Thyroid gland (tissue), 4 donors: ENCODE data around the gene ABHD1. TPM values are rescaled to one million over a fixed set of nuclear protein-coding genes. Genes with fewer than 3 reads are reported as not detected.

Experiments
- DNase-seq, 2 donors: peaks; one replicate each; pipeline ENCODE4 v3.0.0-alpha.2; 2019
- H3K27ac ChIP-seq, 3 donors: fragments of 200-600 bp; sonication (generic); 1 replicate in 2 of 3; 2 replicates in 1 of 3; pipeline ENCODE4 v1.5.1; 2016 to 2019; ENCODE audit warnings: mild to moderate bottlenecking in 1 of 3, moderate library complexity in 1 of 3
- H3K27me3 ChIP-seq: fragments of 200-600 bp; sonication (generic); one replicate; pipeline ENCODE4 v1.5.1; 2019
- H3K36me3 ChIP-seq, 2 donors: fragments of 200-600 bp; sonication (generic); one replicate each; pipeline ENCODE4 v1.5.1; 2016 to 2019
- H3K4me1 ChIP-seq, 2 donors: fragments of 200-600 bp; sonication (generic); one replicate each; pipeline ENCODE4 v1.5.1; 2017 to 2019
- H3K4me3 ChIP-seq, 3 donors: fragments of 200-600 bp; sonication (generic); replicated peaks in 1 of 3; 1 replicate in 2 of 3; 2 replicates in 1 of 3; pipeline ENCODE4 v1.5.1; 2016; ENCODE audit warnings: mild to moderate bottlenecking in 1 of 3
- H3K9me3 ChIP-seq: fragments of 200-600 bp; sonication (generic); one replicate; pipeline ENCODE4 v1.5.1; 2017
- CTCF ChIP-seq, 6 experiments: fragments of 200-600 bp in 3 of 6; fragments of 450-650 bp in 3 of 6; sonication (generic) in 3 of 6; IDR thresholded peaks; one replicate each; pipeline ENCODE4 v1.5.1; 2016 to 2019; ENCODE audit warnings: antibody characterized with exemption in 6 of 6, mild to moderate bottlenecking in 2 of 6, inconsistent platforms in 1 of 6, moderate library complexity in 1 of 6
- POLR2A ChIP-seq, 2 donors: fragments of 450-650 bp; IDR thresholded peaks; one replicate each; pipeline ENCODE4 v1.6.1; 2017; ENCODE audit warnings: antibody characterized with exemption in 2 of 2, mild to moderate bottlenecking in 2 of 2, moderate library complexity in 1 of 2
- WGBS, 2 donors: methylation state at CpG; one replicate each; pipeline ENCODE4 v1.1.5; 2017; 5-methylcytosine and 5-hydroxymethylcytosine counted together
- intact Hi-C: fragments of 100-400 bp; cut with DNase I; formaldehyde crosslinking; loops from one replicate; pipeline ENCODE4 v1.15.1; 2023
- total RNA-seq, 4 donors: library from RNA; depleted of rRNA; stranded (reverse); fragments of >200 nt; gene quantifications; one replicate each; pipeline ENCODE4 v1.2.3, GENCODE V29; 2016

The ABHD1 gene
- total RNA-seq, 4 donors from 2014 or later, result 0.44 to 1.1 (median 0.76) TPM

- TF ChIP-seq CTCF (IDR thresholded peaks at IDR 0.05) (no peak), POLR2A (IDR thresholded peaks at IDR 0.05) (no peak)
- no peaks in the 10 kb centered on the region for H3K27me3 ChIP-seq
- intact Hi-C loops, result no loop called here
- H3K27ac ChIP-seq, result no peak overlapping the region
- no peaks in the 10 kb centered on the region for H3K36me3 ChIP-seq
- H3K4me3 ChIP-seq, result no peak overlapping the region
- peaks cover 0 to 16% of the 10 kb centered on the region in 2 donors for H3K4me1 ChIP-seq
- no peak for DNase-seq
- 85 to 89% methylated on average over 15 of the region's 15 CpGs for WGBS, 2 donors
- H3K9me3 ChIP-seq, result no peaks in the 10 kb centered on the region
Measured at GRCh38 chr2:27177441-27178351, 54.1 kb downstream of the ABHD1 start.

GRCh38 chr2:27178469-27178868 lies 54.9 kb downstream of the ABHD1 start:
- DNase-seq, result no peak
- Histone ChIP-seq H3K4me3 (no peak overlapping the region), H3K36me3 (no peaks in the 10 kb centered on the region), H3K27ac (no peak overlapping the region), H3K27me3 (no peaks in the 10 kb centered on the region), H3K4me1 (peaks cover 0 to 16% of the 10 kb centered on the region in 2 donors), H3K9me3 (no peaks in the 10 kb centered on the region)
- WGBS, 2 donors, result 85 to 93% methylated on average over 3 of the region's 3 CpGs
- intact Hi-C loops, result no loop called here
- TF ChIP-seq POLR2A (IDR thresholded peaks at IDR 0.05) (no peak), CTCF (IDR thresholded peaks at IDR 0.05) (no peak)

- Histone ChIP-seq H3K4me1 (peaks cover 0 to 17% of the 10 kb centered on the region in 2 donors), H3K27ac (no peak overlapping the region)
- 50 to 60% methylated on average over 3 of the region's 3 CpGs for WGBS, 2 donors
Measured at GRCh38 chr2:27179344-27180000, 55.9 kb downstream of the ABHD1 start.

More at GRCh38 chr2:27179344-27180000, 55.9 kb downstream of the ABHD1 start:
- Histone ChIP-seq H3K27me3 (no peaks in the 10 kb centered on the region), H3K9me3 (no peaks in the 10 kb centered on the region), H3K4me3 (no peak overlapping the region), H3K36me3 (no peaks in the 10 kb centered on the region)
- TF ChIP-seq POLR2A (IDR thresholded peaks at IDR 0.05), result no peak
- TF ChIP-seq CTCF (IDR thresholded peaks at IDR 0.05), result no peak
- DNase-seq, result no peak
- intact Hi-C loops, result no loop called here

Other genes with a start within 250 kb of the ABHD1 start
- 10 to 100 TPM; 12.9 to 21.2 (median 17.0) TPM for gene MAPRE3, start 153.2 kb upstream of the ABHD1 start, total RNA-seq
- 10 to 100 TPM; 43.3 to 93.8 (median 78.9) TPM for gene TMEM214, start 90.8 kb upstream of the ABHD1 start, total RNA-seq
- gene AGBL5, start 72.1 kb upstream of the ABHD1 start, total RNA-seq, result 10 to 100 TPM; 29.1 to 40.0 (median 31.6) TPM
- 100 to 1,000 TPM; 235 to 467 (median 261) TPM for gene OST4, start 52.2 kb upstream of the ABHD1 start, total RNA-seq
- 10 to 100 TPM; 18.6 to 45.4 (median 29.3) TPM for gene EMILIN1, start 45.2 kb upstream of the ABHD1 start, total RNA-seq
- gene KHK, start 37.0 kb upstream of the ABHD1 start, total RNA-seq, result 1 to 10 TPM in 3 of 4 donors, under 1 TPM in 1; 0.44 to 2.3 (median 1.7) TPM
- 1 to 10 TPM in 2 of 4 donors, not detected in 2; 3.7 to 8.5 TPM for gene CGREF1, start 4.7 kb upstream of the ABHD1 start, total RNA-seq
- 10 to 100 TPM; 52.4 to 84.0 (median 55.2) TPM for gene PREB, start 10.8 kb downstream of the ABHD1 start, total RNA-seq
- gene PRR30, start 15.6 kb downstream of the ABHD1 start, total RNA-seq, result under 1 TPM in 2 of 4 donors, not detected in 2; 0.27 to 0.67 TPM
- under 1 TPM in 1 of 4 donors, not detected in 3; 0.13 TPM for gene TCF23, start 25.2 kb downstream of the ABHD1 start, total RNA-seq
- 100 to 1,000 TPM; 149 to 345 (median 254) TPM for gene ATRAID, start 88.2 kb downstream of the ABHD1 start, total RNA-seq
- gene SLC5A6, start 88.5 kb downstream of the ABHD1 start, total RNA-seq, result 10 to 100 TPM; 10.9 to 34.0 (median 22.0) TPM
- 10 to 100 TPM; 16.5 to 31.9 (median 28.2) TPM for gene CAD, start 93.6 kb downstream of the ABHD1 start, total RNA-seq
- gene SLC30A3, start 139.2 kb downstream of the ABHD1 start, total RNA-seq, result under 1 TPM; 0.33 to 0.98 (median 0.80) TPM
- 1 to 10 TPM in 2 of 4 donors, under 1 TPM in 1, not detected in 1; 0.33 to 2.1 (median 1.1) TPM for gene DNAJC5G, start 151.6 kb downstream of the ABHD1 start, total RNA-seq
- 1 to 10 TPM in 1 of 4 donors, under 1 TPM in 2, not detected in 1; 0.22 to 1.6 (median 0.54) TPM for gene TRIM54, start 158.6 kb downstream of the ABHD1 start, total RNA-seq
- gene UCN, start 184.6 kb downstream of the ABHD1 start, total RNA-seq, result 1 to 10 TPM; 1.1 to 2.5 (median 2.0) TPM
- 100 to 1,000 TPM in 3 of 4 donors, 10 to 100 TPM in 1; 92.9 to 151 (median 116) TPM for gene MPV17, start 199.3 kb downstream of the ABHD1 start, total RNA-seq
- 10 to 100 TPM; 44.7 to 86.6 (median 51.8) TPM for gene GTF3C2, start 232.9 kb downstream of the ABHD1 start, total RNA-seq
- 10 to 100 TPM; 34.7 to 44.0 (median 38.6) TPM for gene EIF2B4, start 246.5 kb downstream of the ABHD1 start, total RNA-seq
- 100 to 1,000 TPM; 109 to 148 (median 130) TPM for gene SNX17, start 246.8 kb downstream of the ABHD1 start, total RNA-seq